Measurements from ENCODE around the gene TMEM19.

GRCh38 chr12:71656740-71657139 lies 29.1 kb upstream of the TMEM19 start:
- TF ChIP-seq CTCF (IDR thresholded peaks at IDR 0.05) (no peak), POLR2A (IDR thresholded peaks at IDR 0.05) (no peak), EP300 (IDR thresholded peaks at IDR 0.05) (no peak)
